Tibial nerve (tissue), 4 donors: Measurements from ENCODE around the gene SLC5A10. TPM values are rescaled to one million over a fixed set of nuclear protein-coding genes. Genes with fewer than 3 reads are reported as not detected.
"Not testable (repeated sequence)": the region's sequence is repeated elsewhere in the genome, so short reads cannot be mapped to it uniquely, and the experiment has no call there.

Experiments
- DNase-seq, 2 donors: peaks; one replicate each; pipeline ENCODE4 v3.0.0-alpha.2; 2019; ENCODE audit warnings: low spot score in 2 of 2
- H3K27ac ChIP-seq, 4 donors: fragments of 200-600 bp; sonication (generic) in 3 of 4; one replicate each; pipeline ENCODE4 v1.5.1; 2017 to 2019; ENCODE audit warnings: mild to moderate bottlenecking in 1 of 4
- H3K27me3 ChIP-seq, 2 donors: fragments of 200-600 bp; sonication (generic) in 1 of 2; one replicate each; pipeline versions ENCODE4 v1.5.1 to v1.6.0; 2017 to 2019
- H3K36me3 ChIP-seq, 3 donors: fragments of 200-600 bp; sonication (generic); one replicate each; pipeline ENCODE4 v1.5.1; 2018 to 2019
- H3K4me1 ChIP-seq, 4 donors: fragments of 200-600 bp; sonication (generic) in 3 of 4; one replicate each; pipeline ENCODE4 v1.5.1; 2017 to 2019
- H3K4me3 ChIP-seq, 4 donors: fragments of 200-600 bp; sonication (generic) in 3 of 4; one replicate each; pipeline ENCODE4 v1.5.1; 2017 to 2019; ENCODE audit warnings: mild to moderate bottlenecking in 1 of 4, moderate library complexity in 1 of 4
- H3K9me3 ChIP-seq, 4 donors: fragments of 200-600 bp; sonication (generic) in 3 of 4; one replicate each; pipeline ENCODE4 v1.5.1; 2017 to 2019
- EP300 ChIP-seq, 2 donors: sonication (generic); formaldehyde crosslinking; IDR thresholded peaks; one replicate each; pipeline ENCODE4 v1.6.1; 2017; ENCODE audit warnings: antibody characterized with exemption in 2 of 2, mild to moderate bottlenecking in 1 of 2
- WGBS, 2 donors: methylation state at CpG; one replicate each; pipeline ENCODE4 v1.1.5; 2018; 5-methylcytosine and 5-hydroxymethylcytosine counted together
- small RNA-seq: library from RNA; depleted of rRNA; stranded (forward); fragments of <200 nt; gene quantifications from one replicate; pipeline ENCODE3, GENCODE V24; 2016
- total RNA-seq, 4 donors: library from RNA; depleted of rRNA; stranded (reverse); fragments of >200 nt; gene quantifications; one replicate each; pipeline ENCODE4 v1.1.0, GENCODE V29; 2016

The SLC5A10 gene
- total RNA-seq, 4 donors from 2014 or later, result not detected

GRCh38 chr17:19048826-19049225 is 96.9 kb downstream of the SLC5A10 start:
- not testable (repeated sequence) for H3K4me3 ChIP-seq, DNase-seq, H3K4me1 ChIP-seq, H3K36me3 ChIP-seq, H3K9me3 ChIP-seq, H3K27ac ChIP-seq, H3K27me3 ChIP-seq
- no CpG with 5 or more reads among the region's 7 CpGs for WGBS, 2 donors

GRCh38 chr17:19055447-19055846 is 103.5 kb downstream of the SLC5A10 start:
- WGBS, 2 donors, result no CpG with 5 or more reads among the region's 12 CpGs
- H3K4me1 ChIP-seq, H3K36me3 ChIP-seq, H3K4me3 ChIP-seq, H3K9me3 ChIP-seq, H3K27me3 ChIP-seq, H3K27ac ChIP-seq, DNase-seq: not testable (repeated sequence)

GRCh38 chr17:19062009-19062717 is 110.2 kb downstream of the SLC5A10 start:
- H3K4me3 ChIP-seq, result peak overlapping the region in 1 of 4 donors; percentile 23
- peak overlapping the region in 3 of 4 donors; percentile 50 to 60 (median 59) for H3K27ac ChIP-seq
- H3K4me1 ChIP-seq, H3K27me3 ChIP-seq, H3K36me3 ChIP-seq, H3K9me3 ChIP-seq: not testable (repeated sequence)
- peak; percentile 16 to 30 for DNase-seq
- WGBS, 2 donors, result 0% methylated on average over 15 to 24 of the region's 51 CpGs

- DNase-seq, H3K36me3 ChIP-seq, H3K4me3 ChIP-seq, H3K9me3 ChIP-seq, H3K27me3 ChIP-seq, H3K4me1 ChIP-seq, H3K27ac ChIP-seq: not testable (repeated sequence)
- WGBS, 2 donors, result no CpG with 5 or more reads among the region's 20 CpGs
These were observed 110.9 kb downstream of the SLC5A10 start for GRCh38 chr17:19062718-19063325.

- not testable (repeated sequence) for H3K4me1 ChIP-seq, H3K27me3 ChIP-seq, H3K36me3 ChIP-seq, H3K9me3 ChIP-seq
- DNase-seq, result peak; percentile 25 to 83
- WGBS, 2 donors, result 1 to 4% methylated on average over 5 to 21 of the region's 44 CpGs
- peak in 1 of 2 donors; percentile 80 for TF ChIP-seq EP300 (IDR thresholded peaks at IDR 0.05)
- Histone ChIP-seq H3K27ac (peak overlapping the region in 2 of 4 donors; percentile 36 to 85), H3K4me3 (peak overlapping the region in 1 of 4 donors; percentile 46)
These were observed 111.5 kb downstream of the SLC5A10 start for GRCh38 chr17:19063326-19063956.

GRCh38 chr17:19064378-19064777 is 112.4 kb downstream of the SLC5A10 start:
- H3K36me3 ChIP-seq, H3K27ac ChIP-seq, H3K4me3 ChIP-seq, H3K9me3 ChIP-seq, H3K4me1 ChIP-seq, DNase-seq, H3K27me3 ChIP-seq: not testable (repeated sequence)
- WGBS, 2 donors, result 2% methylated on average over 9 of the region's 17 CpGs; no CpG with 5 or more reads in 1 of the 2 donors

- not testable (repeated sequence) for H3K27me3 ChIP-seq, H3K9me3 ChIP-seq, H3K36me3 ChIP-seq, DNase-seq, H3K27ac ChIP-seq, H3K4me3 ChIP-seq, H3K4me1 ChIP-seq
- WGBS, 2 donors, result no CpG with 5 or more reads among the region's 34 CpGs
These were observed 118.6 kb downstream of the SLC5A10 start for GRCh38 chr17:19070318-19071168.

Small RNA genes within 50 kb of the gene (small RNA-seq; reads per million reads assigned to genes)
- gene AC090286.3 (not detected), gene RF00324 (not detected)

Other genes with a start within 250 kb of the SLC5A10 start
- not detected for gene FBXW10, start 208.1 kb upstream of the SLC5A10 start, total RNA-seq
- 10 to 100 TPM; 15.0 to 23.8 (median 20.0) TPM for gene TVP23B, start 171.0 kb upstream of the SLC5A10 start, total RNA-seq
- 10 to 100 TPM; 31.4 to 35.1 (median 33.7) TPM for gene PRPSAP2, start 94.0 kb upstream of the SLC5A10 start, total RNA-seq
- 10 to 100 TPM in 1 of 4 donors, 1 to 10 TPM in 3; 1.3 to 11.8 (median 3.8) TPM for gene FAM83G, start 52.6 kb downstream of the SLC5A10 start, total RNA-seq
- gene GRAP, start 94.8 kb downstream of the SLC5A10 start, total RNA-seq, result 1 to 10 TPM; 4.6 to 7.5 (median 5.8) TPM
- 1 to 10 TPM in 3 of 4 donors, not detected in 1; 1.3 to 3.6 (median 2.1) TPM for gene GRAPL, start 175.4 kb downstream of the SLC5A10 start, total RNA-seq